Aorta (tissue), 4 donors: Measurements from ENCODE around the gene GGNBP2. TPM values are rescaled to one million over a fixed set of nuclear protein-coding genes. Genes with fewer than 3 reads are reported as not detected.

ENCODE experiments used
- polyA plus RNA-seq, 2 donors: library from polyadenylated mRNA; stranded (reverse); fragments of 200-250 nt; gene quantifications; one replicate each; pipeline ENCODE4 v1.2.3, GENCODE V29; 2013
- total RNA-seq, 2 donors: library from RNA; stranded (reverse); fragmentation: NEBNext Ultra II Directional; extraction: Animal tissue kit (Norgen Biotek cat#: 25700); gene quantifications; one replicate each; pipeline ENCODE4 v1.2.1, GENCODE V29; 2021
- donor health status: healthy with polysubstance abuse.
- donor health status: Bipolar disorder and iron deficiency.
- donor health status: DM: no; HTN: no; CAD: no.
- donor health status: DM: yes; HTN: yes; CAD: no.

The GGNBP2 gene
- total and polyA plus RNA-seq, 4 donors = 37.4 to 80.4 (median 63.8) TPM

Other genes with a start within 250 kb of the GGNBP2 start
- not detected for gene TBC1D3G, start 221.0 kb upstream of the GGNBP2 start, total RNA-seq
- gene TBC1D3G, start 221.0 kb upstream of the GGNBP2 start, polyA plus RNA-seq = under 1 TPM in 1 of 2 donors, not detected in 1; 0.75 TPM
- gene TBC1D3H, start 156.5 kb upstream of the GGNBP2 start, total RNA-seq = not detected
- gene TBC1D3H, start 156.5 kb upstream of the GGNBP2 start, polyA plus RNA-seq = 1 to 10 TPM in 1 of 2 donors, not detected in 1; 4.0 TPM
- gene ZNHIT3, start 58.2 kb upstream of the GGNBP2 start, total RNA-seq = 10 to 100 TPM; 20.2 to 21.8 TPM
- gene ZNHIT3, start 58.2 kb upstream of the GGNBP2 start, polyA plus RNA-seq = 10 to 100 TPM; 47.2 to 50.0 TPM
- 10 to 100 TPM; 37.1 to 57.3 TPM for gene MYO19, start 10.1 kb upstream of the GGNBP2 start, total RNA-seq
- 10 to 100 TPM; 13.1 to 27.4 TPM for gene MYO19, start 10.1 kb upstream of the GGNBP2 start, polyA plus RNA-seq
- gene PIGW, start 9.9 kb upstream of the GGNBP2 start, total RNA-seq = 1 to 10 TPM; 4.7 to 4.9 TPM
- 1 to 10 TPM; 2.1 to 5.1 TPM for gene PIGW, start 9.9 kb upstream of the GGNBP2 start, polyA plus RNA-seq
- 1 to 10 TPM; 6.0 to 6.5 TPM for gene DHRS11, start 47.0 kb downstream of the GGNBP2 start, total RNA-seq
- 10 to 100 TPM in 1 of 2 donors, 1 to 10 TPM in 1; 8.4 to 50.5 TPM for gene DHRS11, start 47.0 kb downstream of the GGNBP2 start, polyA plus RNA-seq
- gene MRM1, start 56.7 kb downstream of the GGNBP2 start, total RNA-seq = 1 to 10 TPM; 2.7 to 3.6 TPM
- 1 to 10 TPM; 2.1 to 4.3 TPM for gene MRM1, start 56.7 kb downstream of the GGNBP2 start, polyA plus RNA-seq